ENCODE results near the gene PRDM16.

Gene PRDM16

DNA sequence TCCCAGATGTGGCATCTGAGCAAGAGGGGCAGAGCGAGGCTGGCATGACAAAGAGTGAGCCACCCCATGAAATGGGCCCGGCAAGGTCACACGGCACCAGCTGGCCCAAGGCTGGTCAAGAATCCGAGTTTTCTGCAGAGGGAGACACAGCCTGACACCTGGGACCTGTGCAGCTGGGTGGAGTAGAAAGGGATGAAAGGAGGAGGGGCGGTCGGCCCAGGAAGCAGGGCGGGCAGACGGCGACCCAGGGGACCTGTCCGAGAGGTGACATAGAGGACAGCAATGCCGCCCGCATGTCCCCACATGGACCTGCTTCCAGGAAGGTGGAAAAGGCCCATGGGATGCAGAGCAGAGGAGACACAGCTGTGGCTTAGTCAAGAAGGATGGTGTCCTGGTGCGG, 137.7 kb downstream of the PRDM16 start:
- Histone ChIP-seq H3K9me3 (ENCODE audit: control insufficient read depth, low read length) (no peaks in the 10 kb centered on the region), H3K4me3 (ENCODE audit: insufficient read depth, low read depth, low read length, poor library complexity, severe bottlenecking) (no peak overlapping the region), H3K4me1 (ENCODE audit: control insufficient read depth, insufficient read depth, low read length, poor library complexity, severe bottlenecking) (no peaks in the 10 kb centered on the region), H3K27ac (ENCODE audit: insufficient read depth, low read length, poor library complexity, severe bottlenecking) (no peak overlapping the region), H3K27me3 (replicated peaks; ENCODE audit: control insufficient read depth, insufficient read depth, low read length, poor library complexity, severe bottlenecking) (no peaks in the 10 kb centered on the region), H3K36me3 (ENCODE audit: control insufficient read depth, insufficient read depth, low read length) (no peaks in the 10 kb centered on the region)
- DNase-seq = no peak

DNA sequence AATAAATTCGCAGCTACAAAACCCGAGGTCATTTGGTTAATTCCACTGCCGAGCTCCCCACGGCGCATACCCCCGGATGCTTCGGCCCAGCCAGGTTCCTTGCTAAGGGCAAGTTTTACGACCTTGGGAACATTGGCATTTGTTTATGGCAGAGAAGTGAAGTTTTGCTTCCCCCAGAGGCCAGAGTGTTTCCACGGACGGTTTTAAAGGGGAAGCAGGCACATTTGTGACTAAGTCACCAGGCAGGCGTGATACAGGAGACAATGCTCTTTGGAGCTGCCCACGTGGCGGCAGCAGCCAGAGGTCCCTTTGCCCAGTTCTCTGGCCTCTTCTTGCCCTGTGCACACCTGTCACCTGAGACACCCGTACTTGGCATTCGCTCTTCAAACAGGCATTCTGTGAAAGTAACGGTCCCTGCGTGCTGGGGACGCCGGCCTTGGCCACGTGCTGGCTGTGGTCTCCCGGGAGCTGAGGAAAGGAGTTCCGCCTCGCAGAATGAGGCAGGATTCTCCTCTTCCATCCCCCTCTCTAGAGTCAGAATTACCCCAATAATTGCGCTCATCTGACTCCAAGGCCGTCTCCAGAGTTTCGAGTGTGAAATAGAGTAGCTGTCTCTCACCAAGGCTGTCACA, 138.3 kb downstream of the PRDM16 start:
- no peaks in the 10 kb centered on the region for H3K27me3 ChIP-seq (replicated peaks; ENCODE audit: control insufficient read depth, insufficient read depth, low read length, poor library complexity, severe bottlenecking)
- no peaks in the 10 kb centered on the region for H3K36me3 ChIP-seq (ENCODE audit: control insufficient read depth, insufficient read depth, low read length)
- H3K4me1 ChIP-seq (ENCODE audit: control insufficient read depth, insufficient read depth, low read length, poor library complexity, severe bottlenecking) = no peaks in the 10 kb centered on the region
- DNase-seq = no peak
- H3K27ac ChIP-seq (ENCODE audit: insufficient read depth, low read length, poor library complexity, severe bottlenecking) = no peak overlapping the region
- no peak overlapping the region for H3K4me3 ChIP-seq (ENCODE audit: insufficient read depth, low read depth, low read length, poor library complexity, severe bottlenecking)
- H3K9me3 ChIP-seq (ENCODE audit: control insufficient read depth, low read length) = no peaks in the 10 kb centered on the region

DNA sequence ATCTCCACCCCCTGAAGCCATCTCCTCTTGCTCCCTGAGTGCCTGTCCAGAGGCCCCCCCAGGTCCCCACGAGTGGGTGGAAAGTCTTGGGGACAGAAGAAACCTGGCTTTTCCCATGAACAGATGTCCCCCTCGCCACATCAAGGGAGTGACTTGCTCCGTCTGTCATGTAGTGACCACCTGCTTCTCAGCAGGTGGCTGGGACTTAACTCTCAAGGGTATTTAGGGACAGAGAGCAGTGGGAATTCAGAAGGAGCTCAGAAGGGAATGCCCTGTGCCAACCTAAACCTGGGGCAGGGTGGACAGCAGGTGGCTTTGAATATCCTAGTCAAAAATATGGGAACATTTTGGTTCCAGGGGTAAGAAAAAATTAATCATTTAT, 139.8 kb downstream of the PRDM16 start:
- Histone ChIP-seq H3K36me3 (ENCODE audit: control insufficient read depth, insufficient read depth, low read length) (no peaks in the 10 kb centered on the region), H3K4me1 (ENCODE audit: control insufficient read depth, insufficient read depth, low read length, poor library complexity, severe bottlenecking) (no peaks in the 10 kb centered on the region), H3K27me3 (replicated peaks; ENCODE audit: control insufficient read depth, insufficient read depth, low read length, poor library complexity, severe bottlenecking) (no peaks in the 10 kb centered on the region), H3K9me3 (ENCODE audit: control insufficient read depth, low read length) (no peaks in the 10 kb centered on the region), H3K27ac (ENCODE audit: insufficient read depth, low read length, poor library complexity, severe bottlenecking) (no peak overlapping the region), H3K4me3 (ENCODE audit: insufficient read depth, low read depth, low read length, poor library complexity, severe bottlenecking) (no peak overlapping the region)
- no peak for DNase-seq

DNA sequence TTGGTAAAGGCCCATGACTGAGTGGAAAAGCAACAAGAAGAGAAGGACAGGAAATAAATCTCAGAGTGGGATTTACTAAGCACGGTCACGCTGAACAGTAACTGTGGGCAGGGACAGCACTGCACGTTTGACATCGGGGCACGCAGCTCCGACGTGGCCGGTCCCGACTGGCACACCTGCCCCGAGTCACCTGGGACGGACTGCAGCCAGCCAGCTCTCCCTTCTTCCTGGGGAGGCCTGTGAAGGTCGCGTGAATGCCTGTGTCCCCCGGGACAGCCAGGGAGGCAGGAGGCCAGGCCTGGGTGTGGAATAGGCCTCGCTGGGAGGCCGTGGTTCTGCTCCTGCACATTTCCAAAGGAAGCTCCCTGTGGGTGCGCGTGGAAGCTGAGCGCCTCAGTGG, 140.2 kb downstream of the PRDM16 start:
- Histone ChIP-seq H3K4me3 (ENCODE audit: insufficient read depth, low read depth, low read length, poor library complexity, severe bottlenecking) (no peak overlapping the region), H3K36me3 (ENCODE audit: control insufficient read depth, insufficient read depth, low read length) (no peaks in the 10 kb centered on the region), H3K27me3 (replicated peaks; ENCODE audit: control insufficient read depth, insufficient read depth, low read length, poor library complexity, severe bottlenecking) (no peaks in the 10 kb centered on the region), H3K4me1 (ENCODE audit: control insufficient read depth, insufficient read depth, low read length, poor library complexity, severe bottlenecking) (no peaks in the 10 kb centered on the region), H3K9me3 (ENCODE audit: control insufficient read depth, low read length) (no peaks in the 10 kb centered on the region), H3K27ac (ENCODE audit: insufficient read depth, low read length, poor library complexity, severe bottlenecking) (no peak overlapping the region)
- no peak for DNase-seq

DNA sequence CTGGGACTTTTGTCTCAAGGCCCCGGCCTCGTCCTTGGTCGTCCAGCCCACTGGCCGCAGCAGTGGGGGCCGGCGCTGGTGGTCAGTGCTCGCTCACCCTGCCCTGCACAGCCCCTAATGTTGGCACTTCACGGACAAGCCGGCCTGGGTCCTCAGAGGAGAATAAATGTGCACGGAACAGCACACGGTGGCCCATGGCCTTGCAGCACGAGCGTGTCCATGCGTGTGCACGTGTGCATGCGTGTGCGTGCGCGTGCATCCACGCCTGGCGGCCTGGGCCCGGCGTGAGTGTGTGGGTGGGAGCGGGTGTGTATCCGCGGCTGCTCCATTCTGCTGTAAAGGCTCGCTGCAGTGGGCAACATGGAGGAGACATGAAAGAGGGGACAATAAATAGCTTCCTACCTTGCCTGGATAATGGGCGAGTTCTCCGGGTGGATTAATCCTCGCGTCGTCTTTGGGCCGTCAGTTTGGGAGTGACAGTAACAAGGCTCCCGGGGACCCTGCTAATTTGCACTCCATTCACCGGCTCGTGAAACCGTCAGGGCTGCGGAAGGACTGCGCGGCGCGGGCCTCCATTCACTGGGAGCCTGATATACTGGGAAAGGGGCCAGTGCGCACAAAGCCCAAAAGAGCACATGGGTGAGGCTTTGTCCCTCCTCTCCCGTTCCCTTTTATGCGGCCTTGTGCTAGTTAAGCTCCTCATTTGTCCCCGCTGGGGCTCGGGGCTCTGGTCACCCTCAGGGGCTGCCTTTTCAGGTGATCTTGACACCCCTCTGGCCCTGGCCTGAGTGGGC, 142.8 kb downstream of the PRDM16 start:
- Histone ChIP-seq H3K27ac (ENCODE audit: insufficient read depth, low read length, poor library complexity, severe bottlenecking) (no peak overlapping the region), H3K9me3 (ENCODE audit: control insufficient read depth, low read length) (no peaks in the 10 kb centered on the region), H3K27me3 (replicated peaks; ENCODE audit: control insufficient read depth, insufficient read depth, low read length, poor library complexity, severe bottlenecking) (no peaks in the 10 kb centered on the region), H3K4me1 (ENCODE audit: control insufficient read depth, insufficient read depth, low read length, poor library complexity, severe bottlenecking) (no peaks in the 10 kb centered on the region), H3K4me3 (ENCODE audit: insufficient read depth, low read depth, low read length, poor library complexity, severe bottlenecking) (no peak overlapping the region), H3K36me3 (ENCODE audit: control insufficient read depth, insufficient read depth, low read length) (no peaks in the 10 kb centered on the region)
- DNase-seq = no peak

DNA sequence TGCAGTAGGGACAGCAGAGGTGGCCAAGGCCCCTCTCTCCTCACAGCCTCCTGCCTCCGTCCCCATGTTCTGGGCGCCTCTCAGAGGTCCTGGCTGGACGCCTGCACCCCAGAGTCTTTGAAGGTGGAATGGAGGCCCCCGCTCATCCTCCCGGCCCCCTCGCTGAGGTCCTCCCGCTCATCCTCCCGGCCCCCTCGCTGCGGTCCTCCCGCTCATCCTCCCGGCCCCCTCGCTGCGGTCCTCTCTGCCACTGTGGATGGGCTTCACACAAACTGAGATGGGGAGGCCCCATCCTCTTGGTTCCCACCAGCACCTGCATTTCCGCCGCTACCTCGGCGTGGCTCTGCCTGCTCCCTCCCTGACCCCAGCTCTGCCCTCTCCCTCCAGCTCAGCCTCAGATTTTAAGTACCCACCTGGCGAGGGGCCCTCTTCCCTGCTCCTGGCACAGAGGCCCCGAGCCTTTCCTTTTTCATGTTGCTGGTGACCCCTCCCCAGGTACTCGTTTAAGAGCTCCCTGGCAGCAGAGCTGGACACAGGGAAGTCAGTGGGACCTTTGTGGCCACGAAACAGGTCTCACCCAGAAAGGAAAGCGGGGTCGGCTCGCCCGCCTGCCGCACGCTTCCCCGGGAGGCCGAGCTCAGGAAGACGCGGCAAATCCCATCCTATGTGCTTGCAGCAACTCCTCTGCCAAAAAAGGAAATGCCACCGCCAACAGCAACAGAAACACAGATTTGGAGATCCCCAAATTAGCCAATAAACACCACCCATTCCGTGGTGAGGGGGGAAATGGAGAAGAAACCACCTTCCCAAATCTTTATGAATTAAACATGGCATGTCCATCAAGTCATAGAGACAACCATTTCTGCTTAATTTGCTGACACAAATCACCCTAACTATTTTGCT, 143.7 kb downstream of the PRDM16 start:
- DNase-seq = no peak
- Histone ChIP-seq H3K27ac (ENCODE audit: insufficient read depth, low read length, poor library complexity, severe bottlenecking) (no peak overlapping the region), H3K4me3 (ENCODE audit: insufficient read depth, low read depth, low read length, poor library complexity, severe bottlenecking) (no peak overlapping the region), H3K36me3 (ENCODE audit: control insufficient read depth, insufficient read depth, low read length) (no peaks in the 10 kb centered on the region), H3K27me3 (replicated peaks; ENCODE audit: control insufficient read depth, insufficient read depth, low read length, poor library complexity, severe bottlenecking) (no peaks in the 10 kb centered on the region), H3K9me3 (ENCODE audit: control insufficient read depth, low read length) (no peaks in the 10 kb centered on the region), H3K4me1 (ENCODE audit: control insufficient read depth, insufficient read depth, low read length, poor library complexity, severe bottlenecking) (no peaks in the 10 kb centered on the region)

DNA sequence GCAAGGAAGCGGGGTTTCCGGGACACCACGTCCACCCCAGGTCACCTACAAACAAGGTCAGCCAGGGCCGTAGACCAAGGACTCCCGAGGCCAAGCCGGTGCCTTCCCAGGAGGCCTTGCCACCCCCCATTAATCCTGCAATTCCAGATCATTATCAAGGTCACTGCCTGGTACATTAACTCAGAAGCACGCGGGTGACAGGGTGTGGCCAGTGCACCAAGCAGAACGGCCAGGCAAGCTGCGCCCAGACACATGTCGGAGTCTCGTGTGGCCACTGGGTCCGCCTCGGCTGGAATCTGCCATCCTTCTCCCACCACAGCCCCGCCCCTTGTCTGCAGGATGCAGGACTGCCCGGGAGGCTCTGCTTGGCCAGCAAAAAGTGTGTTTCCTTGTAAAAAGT, 144.7 kb downstream of the PRDM16 start:
- Histone ChIP-seq H3K27ac (ENCODE audit: insufficient read depth, low read length, poor library complexity, severe bottlenecking) (no peak overlapping the region), H3K4me3 (ENCODE audit: insufficient read depth, low read depth, low read length, poor library complexity, severe bottlenecking) (no peak overlapping the region), H3K4me1 (ENCODE audit: control insufficient read depth, insufficient read depth, low read length, poor library complexity, severe bottlenecking) (no peaks in the 10 kb centered on the region), H3K36me3 (ENCODE audit: control insufficient read depth, insufficient read depth, low read length) (no peaks in the 10 kb centered on the region), H3K9me3 (ENCODE audit: control insufficient read depth, low read length) (no peaks in the 10 kb centered on the region), H3K27me3 (replicated peaks; ENCODE audit: control insufficient read depth, insufficient read depth, low read length, poor library complexity, severe bottlenecking) (no peaks in the 10 kb centered on the region)
- no peak for DNase-seq

DNA sequence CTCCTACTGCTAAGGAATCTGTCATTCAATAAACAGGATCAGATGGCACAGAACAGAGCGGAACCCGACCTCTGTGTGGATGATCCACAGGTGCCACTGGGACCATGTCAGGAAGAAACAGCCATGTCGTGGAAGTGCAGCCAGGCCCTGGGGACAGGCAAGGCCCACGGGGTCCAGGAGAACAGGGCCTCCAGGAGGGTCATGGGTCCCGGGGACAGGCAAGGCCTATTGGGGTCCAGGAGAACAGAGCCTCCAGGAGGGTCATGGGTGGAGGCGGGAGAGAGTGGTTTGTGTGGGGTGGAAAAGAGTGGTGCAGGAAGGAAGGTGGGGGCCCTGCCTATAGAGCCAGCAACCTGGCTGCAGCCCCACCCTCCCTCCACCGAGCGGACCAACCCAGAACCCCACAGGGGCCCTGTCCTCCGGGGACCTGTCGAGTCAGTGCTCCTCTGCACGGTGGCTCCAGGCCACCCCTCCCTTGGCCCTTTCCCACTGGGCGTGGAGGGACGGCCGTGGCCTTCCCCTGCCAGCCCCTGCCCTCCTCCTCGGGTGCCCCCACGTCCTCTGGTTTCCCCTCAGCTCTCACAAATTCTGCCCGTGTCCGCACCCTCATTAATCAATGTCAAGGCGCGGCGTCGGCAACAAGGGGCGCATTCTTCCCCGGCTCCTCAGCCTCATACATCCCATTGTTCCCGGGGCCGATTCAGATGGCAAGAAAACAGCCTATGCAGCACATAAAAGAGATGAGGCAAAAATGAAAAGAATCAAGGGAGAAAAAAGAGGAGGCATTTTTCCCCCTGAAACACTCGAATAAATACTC, 146.4 kb downstream of the PRDM16 start:
- DNase-seq = no peak
- Histone ChIP-seq H3K27ac (ENCODE audit: insufficient read depth, low read length, poor library complexity, severe bottlenecking) (no peak overlapping the region), H3K4me3 (ENCODE audit: insufficient read depth, low read depth, low read length, poor library complexity, severe bottlenecking) (no peak overlapping the region), H3K36me3 (ENCODE audit: control insufficient read depth, insufficient read depth, low read length) (no peaks in the 10 kb centered on the region), H3K9me3 (ENCODE audit: control insufficient read depth, low read length) (no peaks in the 10 kb centered on the region), H3K4me1 (ENCODE audit: control insufficient read depth, insufficient read depth, low read length, poor library complexity, severe bottlenecking) (no peaks in the 10 kb centered on the region), H3K27me3 (replicated peaks; ENCODE audit: control insufficient read depth, insufficient read depth, low read length, poor library complexity, severe bottlenecking) (no peaks in the 10 kb centered on the region)

DNA sequence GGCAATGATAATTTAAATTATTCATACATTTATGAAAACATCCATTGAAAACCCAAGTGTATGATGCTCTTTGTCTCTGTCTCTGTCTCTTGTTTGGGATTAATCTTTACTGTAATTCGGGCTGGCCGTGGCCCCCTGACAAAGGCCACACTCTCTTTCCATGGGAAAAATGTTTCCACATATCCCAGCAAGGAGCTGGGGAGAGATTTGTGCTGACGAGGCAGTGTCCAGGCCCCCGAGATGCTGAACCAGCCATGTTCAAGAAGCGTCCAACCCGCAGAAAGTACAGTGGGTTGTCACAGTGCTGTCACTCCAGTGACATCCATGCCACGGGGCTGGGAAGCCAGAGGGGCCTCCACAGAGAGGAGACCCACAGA, 147.0 kb downstream of the PRDM16 start:
- H3K27me3 ChIP-seq (replicated peaks; ENCODE audit: control insufficient read depth, insufficient read depth, low read length, poor library complexity, severe bottlenecking) = no peaks in the 10 kb centered on the region

More for the DNA sequence above, 147.0 kb downstream of the PRDM16 start:
- no peak for DNase-seq
- Histone ChIP-seq H3K4me3 (ENCODE audit: insufficient read depth, low read depth, low read length, poor library complexity, severe bottlenecking) (no peak overlapping the region), H3K36me3 (ENCODE audit: control insufficient read depth, insufficient read depth, low read length) (no peaks in the 10 kb centered on the region), H3K4me1 (ENCODE audit: control insufficient read depth, insufficient read depth, low read length, poor library complexity, severe bottlenecking) (no peaks in the 10 kb centered on the region), H3K9me3 (ENCODE audit: control insufficient read depth, low read length) (no peaks in the 10 kb centered on the region), H3K27ac (ENCODE audit: insufficient read depth, low read length, poor library complexity, severe bottlenecking) (no peak overlapping the region)

Measured in effector memory CD4-positive, alpha-beta T cell (primary cell).